Lung (tissue), 12 donors: ENCODE measurements around the gene SYNE3. TPM values are rescaled to one million over a fixed set of nuclear protein-coding genes. Genes with fewer than 3 reads are reported as not detected.

Source experiments
- ATAC-seq: fragments of 200-7000 bp; cut with Tn5 transposase; one replicate; pipeline ENCODE4 v1.9.1; 2020; ENCODE audit warnings: moderate number of reproducible peaks; ENCODE audit not compliant: insufficient read depth, low FRiP score
- DNase-seq, 3 donors: peaks; one replicate each; pipeline ENCODE4 v3.0.0-alpha.2; 2013 to 2017
- H3K27ac ChIP-seq, 2 donors: one replicate each; pipeline ENCODE4 v1.5.1; 2013; ENCODE audit warnings: mild to moderate bottlenecking in 2 of 2, moderate library complexity in 2 of 2, control low read depth in 1 of 2, inconsistent platforms in 1 of 2, low read depth in 1 of 2, low read length in 1 of 2
- H3K27me3 ChIP-seq, 3 donors: one replicate each; pipeline ENCODE4 v1.5.1; 2013; ENCODE audit warnings: low read length in 2 of 3; ENCODE audit not compliant: control insufficient read depth in 3 of 3, insufficient read depth in 3 of 3
- H3K36me3 ChIP-seq, 4 donors: one replicate each; pipeline ENCODE4 v1.5.1; 2013; ENCODE audit warnings: low read length in 4 of 4, mild to moderate bottlenecking in 1 of 4, moderate library complexity in 1 of 4; ENCODE audit not compliant: control insufficient read depth in 4 of 4, insufficient read depth in 4 of 4
- H3K4me1 ChIP-seq, 5 donors: one replicate each; pipeline ENCODE4 v1.5.1; 2013; ENCODE audit warnings: low read length in 5 of 5, mild to moderate bottlenecking in 2 of 5, moderate library complexity in 1 of 5; ENCODE audit not compliant: control insufficient read depth in 5 of 5, insufficient read depth in 5 of 5
- H3K4me3 ChIP-seq: one replicate; pipeline ENCODE4 v1.5.1; 2013; ENCODE audit warnings: mild to moderate bottlenecking, control low read depth, moderate library complexity
- H3K9ac ChIP-seq, 2 donors: one replicate each; pipeline ENCODE4 v1.5.1; 2013; ENCODE audit warnings: low read length in 2 of 2, control low read depth in 1 of 2; ENCODE audit not compliant: insufficient read depth in 1 of 2
- H3K9me3 ChIP-seq, 4 donors: one replicate each; pipeline ENCODE4 v1.5.1; 2013; ENCODE audit warnings: low read length in 3 of 4, mild to moderate bottlenecking in 1 of 4, moderate library complexity in 1 of 4; ENCODE audit not compliant: control insufficient read depth in 4 of 4, insufficient read depth in 3 of 4
- CTCF ChIP-seq: IDR thresholded peaks from 2 replicates; pipeline ENCODE4 v1.5.1; 2012; ENCODE audit warnings: mild to moderate bottlenecking; ENCODE audit errors: control extremely low read depth, extremely low read depth
- WGBS, 2 donors: extraction: QIAGEN DNeasy Blood & Tissue Kit; methylation state at CpG; one replicate each; pipeline ENCODE4 v1.1.7; 2013; 5-methylcytosine and 5-hydroxymethylcytosine counted together
- polyA plus RNA-seq, 2 donors: library from polyadenylated mRNA; stranded (reverse); fragments of 200-250 nt; gene quantifications; one replicate each; pipeline ENCODE4 v1.2.1, GENCODE V29; 2013
- total RNA-seq, 2 donors: library from RNA; depleted of rRNA in 1 of 2; stranded (reverse); fragments of >200 nt in 1 of 2; gene quantifications; one replicate each; pipeline ENCODE4 v1.2.1, GENCODE V29; 2014 to 2021
- donor health status: control.
- donor health status: control.
- donor health status: Bipolar disorder and iron deficiency.
- donor health status: healthy.
- donor health status: DM: yes; HTN: yes; CAD: no.

Gene SYNE3
- total and polyA plus RNA-seq, 4 donors = 2.7 to 30.5 (median 6.1) TPM

- H3K27ac ChIP-seq = no peak overlapping the region
- no peak overlapping the region for H3K9ac ChIP-seq
- no peaks in the 10 kb centered on the region for H3K36me3 ChIP-seq
- 85 to 92% methylated on average over 6 of the region's 6 CpGs for WGBS, 2 donors
- no peak overlapping the region for H3K4me3 ChIP-seq
- H3K4me1 ChIP-seq = peaks cover 0 to 18% (median 0%) of the 10 kb centered on the region in 5 donors
- no peak for DNase-seq
- no peak for TF ChIP-seq CTCF
- ATAC-seq = no peak
- H3K9me3 ChIP-seq = peaks cover 0 to 6% (median 0%) of the 10 kb centered on the region in 4 donors
- H3K27me3 ChIP-seq = no peaks in the 10 kb centered on the region
Observed at GRCh38 chr14:95488376-95489213, 27.9 kb downstream of the SYNE3 start.

- Histone ChIP-seq H3K27ac (no peak overlapping the region), H3K36me3 (no peaks in the 10 kb centered on the region), H3K4me3 (no peak overlapping the region), H3K9ac (no peak overlapping the region), H3K4me1 (peaks cover 0 to 24% (median 0%) of the 10 kb centered on the region in 5 donors), H3K27me3 (no peaks in the 10 kb centered on the region), H3K9me3 (peaks cover 0 to 6% (median 0%) of the 10 kb centered on the region in 4 donors)
- 69 to 72% methylated on average over 3 of the region's 3 CpGs for WGBS, 2 donors
- no peak for TF ChIP-seq CTCF
- DNase-seq (no peak), ATAC-seq (no peak)
Observed at GRCh38 chr14:95487669-95488084, 28.8 kb downstream of the SYNE3 start.

- ATAC-seq (no peak), DNase-seq (no peak)
- no peak for TF ChIP-seq CTCF
- Histone ChIP-seq H3K36me3 (no peaks in the 10 kb centered on the region), H3K27me3 (no peaks in the 10 kb centered on the region), H3K4me3 (no peak overlapping the region), H3K27ac (no peak overlapping the region), H3K9me3 (peaks cover 0 to 3% (median 0%) of the 10 kb centered on the region in 4 donors), H3K9ac (no peak overlapping the region), H3K4me1 (peaks cover 0 to 24% (median 0%) of the 10 kb centered on the region in 5 donors)
- whole genome bisulfite sequencing, 2 donors = 84 to 88% methylated on average over 15 of the region's 15 CpGs
Observed at GRCh38 chr14:95486875-95487668, 29.4 kb downstream of the SYNE3 start.
